HG02610 (cell line): ENCODE results near the gene SBK2.
"Not testable (repeated sequence)": the region's sequence is repeated elsewhere in the genome, so short reads cannot be mapped to it uniquely, and the experiment has no call there.

Experiments used
- ATAC-seq: cut with Tn5 transposase; IDR thresholded peaks from one replicate; pipeline ENCODE4 v1.9.1; 2021; ENCODE audit warnings: mild to moderate bottlenecking, moderate library complexity; ENCODE audit not compliant: unreplicated experiment

SBK2 gene

GRCh38 chr19:55536951-55537740 lies at the start of gene SBK2:
Gene SBK2 (minus strand): TSS chr19:55537133. CDS start chr19:55536294, 839 bp downstream.
- no peak for ATAC-seq

GRCh38 chr19:55585658-55586339 lies 48.9 kb upstream of the SBK2 start:
- ATAC-seq: no peak

- no peak for ATAC-seq
Observed at GRCh38 chr19:55584871-55585270, 47.9 kb upstream of the SBK2 start.

GRCh38 chr19:55583897-55584296 lies 47.0 kb upstream of the SBK2 start:
- not testable (repeated sequence) for ATAC-seq

- not testable (repeated sequence) for ATAC-seq
Observed at GRCh38 chr19:55582284-55582683, 45.4 kb upstream of the SBK2 start.

GRCh38 chr19:55581823-55582223 lies 44.9 kb upstream of the SBK2 start:
- no peak for ATAC-seq

- no peak for ATAC-seq
Observed at GRCh38 chr19:55581145-55581822, 44.4 kb upstream of the SBK2 start.

GRCh38 chr19:55580628-55581144 lies 43.8 kb upstream of the SBK2 start, which contains the start of gene ZNF579:
Gene ZNF579 (minus strand): TSS chr19:55580848. CDS start chr19:55579639, 1,209 bp downstream.
- peak; percentile 45 for ATAC-seq

- peak; percentile 23 for ATAC-seq
Observed at GRCh38 chr19:55579766-55580621, 43.1 kb upstream of the SBK2 start.

- no peak for ATAC-seq
Observed at GRCh38 chr19:55578761-55579747, 42.1 kb upstream of the SBK2 start.

- ATAC-seq: no peak
Observed at GRCh38 chr19:55578031-55578760, 41.3 kb upstream of the SBK2 start.

GRCh38 chr19:55576746-55577145 lies 39.8 kb upstream of the SBK2 start:
- no peak for ATAC-seq

GRCh38 chr19:55573929-55574328 lies 37.0 kb upstream of the SBK2 start:
- not testable (repeated sequence) for ATAC-seq

- ATAC-seq: not testable (repeated sequence)
Observed at GRCh38 chr19:55569477-55569876, 32.5 kb upstream of the SBK2 start.

- ATAC-seq: no peak
Observed at GRCh38 chr19:55567708-55568328, 30.9 kb upstream of the SBK2 start.

GRCh38 chr19:55566823-55567222 lies 29.9 kb upstream of the SBK2 start:
- ATAC-seq: no peak

GRCh38 chr19:55563261-55563690 lies 26.3 kb upstream of the SBK2 start:
- ATAC-seq: no peak

- ATAC-seq: no peak
Observed at GRCh38 chr19:55559684-55560083, 22.8 kb upstream of the SBK2 start.
